Mucosa of stomach (tissue), 1 donor: Measurements from ENCODE around the gene MTA2.
"Not testable (repeated sequence)": the region's sequence is repeated elsewhere in the genome, so short reads cannot be mapped to it uniquely, and the experiment has no call there.

Experiments
- H3K27me3 ChIP-seq: one replicate; pipeline ENCODE4 v1.7.0; 2013; ENCODE audit warnings: mild to moderate bottlenecking, low read length; ENCODE audit not compliant: control insufficient read depth, insufficient read depth
- H3K36me3 ChIP-seq: one replicate; pipeline ENCODE4 v1.7.0; 2013; ENCODE audit warnings: low read length; ENCODE audit not compliant: control insufficient read depth, insufficient read depth
- H3K4me1 ChIP-seq: one replicate; pipeline ENCODE4 v1.7.0; 2013; ENCODE audit warnings: mild to moderate bottlenecking, low read length; ENCODE audit not compliant: control insufficient read depth, insufficient read depth
- H3K4me3 ChIP-seq: one replicate; pipeline ENCODE4 v1.7.0; 2013; ENCODE audit warnings: low read length
- H3K9ac ChIP-seq: one replicate; pipeline ENCODE4 v1.7.0; 2013; ENCODE audit warnings: mild to moderate bottlenecking, low read length, moderate library complexity
- H3K9me3 ChIP-seq: one replicate; pipeline ENCODE4 v1.7.0; 2013; ENCODE audit warnings: mild to moderate bottlenecking, low read length, moderate library complexity; ENCODE audit not compliant: control insufficient read depth
- donor health status: Pancreatic carcinoma.

The MTA2 gene

GRCh38 chr11:62627713-62628112 lies 26.0 kb upstream of the MTA2 start:
- Histone ChIP-seq H3K4me3 (no peak overlapping the region), H3K9ac (no peak overlapping the region), H3K9me3 (no peaks in the 10 kb centered on the region), H3K36me3 (peaks cover 43% of the 10 kb centered on the region), H3K27me3 (no peaks in the 10 kb centered on the region), H3K4me1 (peaks cover 3% of the 10 kb centered on the region)

GRCh38 chr11:62622476-62623089 lies 20.9 kb upstream of the MTA2 start:
- Histone ChIP-seq H3K4me3 (no peak overlapping the region), H3K36me3 (peaks cover 18% of the 10 kb centered on the region), H3K4me1 (peaks cover 6% of the 10 kb centered on the region), H3K27me3 (no peaks in the 10 kb centered on the region), H3K9me3 (no peaks in the 10 kb centered on the region), H3K9ac (peak overlapping the region; percentile 33)

- Histone ChIP-seq H3K36me3 (peaks cover 18% of the 10 kb centered on the region), H3K9me3 (no peaks in the 10 kb centered on the region), H3K9ac (peak within 1 kb of the TSS; percentile 75), H3K4me3 (peak within 1 kb of the TSS; percentile 39), H3K27me3 (no peaks in the 10 kb centered on the region), H3K4me1 (peaks cover 6% of the 10 kb centered on the region)
Observed at GRCh38 chr11:62621567-62622470, 20.2 kb upstream of the MTA2 start, which contains the start of gene B3GAT3. Gene B3GAT3 (minus strand): TSS chr11:62621986. CDS start chr11:62621947, 39 bp downstream.

GRCh38 chr11:62621027-62621566 lies 19.4 kb upstream of the MTA2 start:
- Histone ChIP-seq H3K9me3 (no peaks in the 10 kb centered on the region), H3K4me3 (peak overlapping the region; percentile 39), H3K27me3 (no peaks in the 10 kb centered on the region), H3K36me3 (peaks cover 12% of the 10 kb centered on the region), H3K9ac (peak overlapping the region; percentile 75), H3K4me1 (peaks cover 6% of the 10 kb centered on the region)

- H3K9ac ChIP-seq, result not testable (repeated sequence)
Observed at GRCh38 chr11:62616957-62617356, 15.3 kb upstream of the MTA2 start.

GRCh38 chr11:62615521-62615920 lies 13.9 kb upstream of the MTA2 start:
- Histone ChIP-seq H3K36me3 (no peaks in the 10 kb centered on the region), H3K9me3 (no peaks in the 10 kb centered on the region), H3K27me3 (no peaks in the 10 kb centered on the region), H3K9ac (no peak overlapping the region), H3K4me1 (peaks cover 32% of the 10 kb centered on the region), H3K4me3 (no peak overlapping the region)

More at GRCh38 chr11:62616957-62617356, 15.3 kb upstream of the MTA2 start:
- H3K4me1 ChIP-seq, result peaks cover 19% of the 10 kb centered on the region
- not testable (repeated sequence) for H3K9me3 ChIP-seq, H3K27me3 ChIP-seq, H3K4me3 ChIP-seq, H3K36me3 ChIP-seq

GRCh38 chr11:62614275-62614674 lies 12.6 kb upstream of the MTA2 start:
- no peaks in the 10 kb centered on the region for H3K36me3 ChIP-seq
- no peaks in the 10 kb centered on the region for H3K9me3 ChIP-seq
- H3K27me3 ChIP-seq, result no peaks in the 10 kb centered on the region
- no peak overlapping the region for H3K9ac ChIP-seq
- H3K4me3 ChIP-seq, result no peak overlapping the region
- H3K4me1 ChIP-seq, result peaks cover 32% of the 10 kb centered on the region

- H3K4me1 ChIP-seq, result peaks cover 32% of the 10 kb centered on the region
- no peaks in the 10 kb centered on the region for H3K9me3 ChIP-seq
- no peak overlapping the region for H3K4me3 ChIP-seq
- H3K27me3 ChIP-seq, result no peaks in the 10 kb centered on the region
- H3K36me3 ChIP-seq, result no peaks in the 10 kb centered on the region
- H3K9ac ChIP-seq, result peak overlapping the region; percentile 86
Observed at GRCh38 chr11:62613291-62613778, 11.7 kb upstream of the MTA2 start.

GRCh38 chr11:62612366-62613290 lies 11.0 kb upstream of the MTA2 start, which contains the start of the genes EML3 and ROM1:
Gene EML3 (minus strand): TSS chr11:62612775. CDS start chr11:62612457, 318 bp downstream.
Gene ROM1 (plus strand): TSS chr11:62613257. CDS start chr11:62613282, 25 bp downstream.
- H3K4me1 ChIP-seq, result peaks cover 32% of the 10 kb centered on the region
- H3K27me3 ChIP-seq, result no peaks in the 10 kb centered on the region
- peak within 1 kb of the TSS; percentile 73 for H3K4me3 ChIP-seq
- H3K36me3 ChIP-seq, result no peaks in the 10 kb centered on the region
- H3K9me3 ChIP-seq, result no peaks in the 10 kb centered on the region
- peak within 1 kb of the TSS; percentile 86 for H3K9ac ChIP-seq

GRCh38 chr11:62611705-62612365 lies 10.2 kb upstream of the MTA2 start:
- H3K4me1 ChIP-seq, result peaks cover 32% of the 10 kb centered on the region
- H3K9me3 ChIP-seq, result no peaks in the 10 kb centered on the region
- no peaks in the 10 kb centered on the region for H3K27me3 ChIP-seq
- H3K9ac ChIP-seq, result peak overlapping the region; percentile 86
- no peaks in the 10 kb centered on the region for H3K36me3 ChIP-seq
- peak overlapping the region; percentile 73 for H3K4me3 ChIP-seq
